K562 (cell line): ENCODE measurements around the gene CD226. TPM values are rescaled to one million over a fixed set of nuclear protein-coding genes. Genes with fewer than 3 reads are reported as not detected.

ENCODE experiments used
- ATAC-seq: fragments of 200-7000 bp; cut with Tn5 transposase; 3 replicates; pipeline ENCODE4 v1.9.1; 2020; ENCODE audit warnings: moderate library complexity
- BruUV-seq: library from RNA; stranded (reverse); fragments of 400-500 nt; replicated peaks from 2 replicates; lab custom pipeline; 2021; lab: Mats Ljungman, UMichigan
- CTCF ChIA-PET: fragments of 300-600 bp; formaldehyde crosslinking; extraction: SDS; loops from one replicate; lab custom pipeline; 2021; ENCODE audit warnings: low intra/inter-chr PET ratio; lab: Yijun Ruan, JAX
- POLR2A ChIA-PET: fragments of 300-600, 350-650 bp; sonication (Branson Sonifier 250); formaldehyde crosslinking; extraction: SDS; loops from one replicate; lab custom pipeline; 2021; ENCODE audit warnings: antibody characterized with exemption, inconsistent platforms; lab: Yijun Ruan, JAX
- DNase-seq, 4 experiments: peaks; one replicate each; pipeline versions ENCODE4 v3.0.0 to v3.0.0-alpha.2; 2011 to 2018; ENCODE audit warnings: low spot score in 3 of 4, mixed read lengths in 3 of 4; ENCODE audit errors: extremely low read depth in 1 of 4
- FAIRE-seq: peaks from 2 replicates; lab custom pipeline; 2011; peaks lifted over from hg19 to GRCh38; lab: Jason Lieb, UNC
- H2AFZ ChIP-seq: 2 replicates; pipeline ENCODE4 v1.6.0; 2011; ENCODE audit warnings: low read depth, low read length, control low read depth, inconsistent platforms
- H3K27ac ChIP-seq: fragments of 200-600 bp; 3 replicates; pipeline ENCODE4 v1.8.0; 2011; ENCODE audit warnings: low read depth, mild to moderate bottlenecking, control low read depth, inconsistent platforms, low read length, moderate library complexity, mixed read lengths; ENCODE audit errors: extremely low read depth
- H3K27me3 ChIP-seq, 2 experiments: fragments of 300-600 bp in 1 of 2; 2 replicates in 1 of 2; 3 replicates in 1 of 2; pipeline versions ENCODE4 v1.6.0 to v1.8.0; 2011; ENCODE audit warnings: inconsistent platforms in 2 of 2, low read length in 2 of 2, mild to moderate bottlenecking in 1 of 2, mixed read lengths in 1 of 2, moderate library complexity in 1 of 2; ENCODE audit not compliant: control insufficient read depth in 2 of 2, insufficient read depth in 2 of 2
- H3K36me3 ChIP-seq: fragments of 300-600 bp; 3 replicates; pipeline ENCODE4 v1.8.0; 2011; ENCODE audit warnings: mild to moderate bottlenecking, low read length, inconsistent platforms; ENCODE audit not compliant: control insufficient read depth, insufficient read depth
- H3K4me1 ChIP-seq, 2 experiments: fragments of 200-600 bp in 1 of 2; replicated peaks in 1 of 2; 2 replicates in 1 of 2; 3 replicates in 1 of 2; pipeline versions ENCODE4 v1.5.1 to v1.8.0; 2011; ENCODE audit warnings: inconsistent platforms in 2 of 2, low read length in 2 of 2, mild to moderate bottlenecking in 1 of 2, mixed read lengths in 1 of 2, moderate library complexity in 1 of 2; ENCODE audit not compliant: control insufficient read depth in 2 of 2, insufficient read depth in 2 of 2
- H3K4me2 ChIP-seq: 2 replicates; pipeline ENCODE4 v1.6.1; 2011; ENCODE audit warnings: low read length, control low read depth, inconsistent platforms, mixed read lengths; ENCODE audit not compliant: insufficient read depth
- H3K4me3 ChIP-seq: fragments of 200-600 bp; sonication (generic), shearing (Covaris generic); 2 replicates; pipeline ENCODE4 v1.5.1; 2016; ENCODE audit warnings: control low read depth, inconsistent platforms
- H3K79me2 ChIP-seq: fragments of 200-600 bp; 3 replicates; pipeline ENCODE4 v1.8.0; 2011; ENCODE audit warnings: low read length, inconsistent platforms; ENCODE audit not compliant: control insufficient read depth, insufficient read depth
- H3K9ac ChIP-seq, 2 experiments: 2 replicates each; pipeline versions ENCODE4 v1.6.0 to v1.6.1; 2011; ENCODE audit warnings: low read depth in 2 of 2, low read length in 2 of 2, control low read depth in 1 of 2, inconsistent platforms in 1 of 2, mild to moderate bottlenecking in 1 of 2, mixed read lengths in 1 of 2; ENCODE audit not compliant: insufficient read depth in 1 of 2
- H3K9me1 ChIP-seq: one replicate; pipeline ENCODE4 v1.6.0; 2011; ENCODE audit warnings: inconsistent platforms, mild to moderate bottlenecking, low read length, moderate library complexity; ENCODE audit not compliant: control insufficient read depth, insufficient read depth
- H3K9me3 ChIP-seq: replicated peaks from 2 replicates; pipeline ENCODE4 v1.5.1; 2011; ENCODE audit warnings: low read depth, low read length, inconsistent platforms; ENCODE audit not compliant: control insufficient read depth, insufficient read depth
- H4K20me1 ChIP-seq: replicated peaks from 2 replicates; pipeline ENCODE4 v1.6.1; 2011; ENCODE audit warnings: low read length, inconsistent platforms, mixed read lengths; ENCODE audit not compliant: control insufficient read depth, insufficient read depth
- CEBPG ChIP-seq, 3 experiments: fragments of 200-800 bp in 1 of 3; sonication (Bioruptor generic) in 1 of 3; sonication (generic) in 1 of 3; formaldehyde crosslinking in 1 of 3; IDR thresholded peaks in 2 of 3; conservative IDR thresholded peaks in 1 of 3; 2 replicates each; pipeline versions ENCODE4 v1.6.1 to v1.8.0; 2016 to 2022; ENCODE audit warnings: missing compliant biosample characterization in 2 of 3, missing genetic modification characterization in 2 of 3, mild to moderate bottlenecking in 1 of 3, missing genetic modification reagents in 1 of 3
- FOSL1 ChIP-seq: fragments of 200-800 bp; sonication (Bioruptor generic); conservative IDR thresholded peaks from 2 replicates; pipeline ENCODE4 v1.6.1; 2016; ENCODE audit warnings: missing genetic modification characterization, missing compliant biosample characterization
- JUND ChIP-seq, 2 experiments: IDR thresholded peaks; 2 replicates in 1 of 2; 3 replicates in 1 of 2; pipeline ENCODE4 v1.6.1; 2011; ENCODE audit warnings: borderline replicate concordance in 2 of 2, low read depth in 2 of 2, low read length in 2 of 2, improper control_type of control experiment in 1 of 2, missing biosample characterization in 1 of 2, missing genetic modification characterization in 1 of 2, missing genetic modification reagents in 1 of 2
- NFIC ChIP-seq: fragments of 450-650 bp; IDR thresholded peaks from 2 replicates; pipeline ENCODE4 v1.6.1; 2017; ENCODE audit warnings: mild to moderate bottlenecking, inconsistent platforms
- PBX2 ChIP-seq, 2 experiments: IDR thresholded peaks in 1 of 2; conservative IDR thresholded peaks in 1 of 2; 2 replicates each; pipeline ENCODE4 v1.6.1; 2016; ENCODE audit warnings: low read depth in 2 of 2, mild to moderate bottlenecking in 1 of 2, missing compliant biosample characterization in 1 of 2, missing genetic modification characterization in 1 of 2, moderate library complexity in 1 of 2
- POLR2G ChIP-seq: fragments of 200-400 bp; formaldehyde crosslinking; IDR thresholded peaks from 2 replicates; pipeline ENCODE4 v1.6.1; 2017; ENCODE audit warnings: low read depth, mild to moderate bottlenecking, antibody characterized with exemption, low read length, moderate library complexity
- PRPF4 ChIP-seq: fragments of 200-400 bp; formaldehyde crosslinking; IDR thresholded peaks from one replicate; pipeline ENCODE4 v1.6.1; 2017; ENCODE audit warnings: low read length, low read depth, mild to moderate bottlenecking; ENCODE audit not compliant: insufficient read depth, poor library complexity, severe bottlenecking
- SOX6 ChIP-seq: fragments of 450-650 bp; IDR thresholded peaks from 2 replicates; pipeline ENCODE4 v1.6.1; 2014; ENCODE audit warnings: mild to moderate bottlenecking
- STAT5A ChIP-seq: IDR thresholded peaks from 2 replicates; pipeline ENCODE4 v1.6.1; 2012; ENCODE audit warnings: low read length, inconsistent platforms, borderline replicate concordance
- ZNF175 ChIP-seq: fragments of 200-800 bp; sonication (Bioruptor generic); IDR thresholded peaks from 2 replicates; pipeline ENCODE4 v1.6.1; 2016; ENCODE audit warnings: low read depth, mild to moderate bottlenecking, missing genetic modification characterization, missing compliant biosample characterization
- WGBS: fragments of 100-300 bp; shearing (Covaris generic); methylation state at CpG from one replicate; pipeline ENCODE4 v1.1.6; 2016; ENCODE audit warnings: low coverage, mixed read lengths; ENCODE audit not compliant: insufficient coverage; ENCODE audit errors: missing lambda C conversion rate; 5-methylcytosine and 5-hydroxymethylcytosine counted together
- in situ Hi-C: fragments of 300-500 bp; cut with MboI; formaldehyde crosslinking; loops from 4 replicates; pipeline ENCODE4 v1.15.0; 2018; ENCODE audit warnings: inconsistent platforms, mixed read lengths
- intact Hi-C: fragments of 100-400 bp; cut with micrococcal nuclease; formaldehyde crosslinking; loops from 2 replicates; pipeline ENCODE4 v1.14.2; 2022
- polyA plus RNA-seq, 8 experiments: library from polyadenylated mRNA; depleted of rRNA in 4 of 8; stranded (reverse) in 5 of 8; unstranded in 3 of 8; fragments of >200 nt; fragmentation: Nextera tagmentation in 2 of 8; fragmentation: Illumina TruSeq in 1 of 8; extraction: Ambion mirVana in 2 of 8; extraction: Trizol in 1 of 8; gene quantifications; 2 replicates each; pipeline versions ENCODE4 v1.2.1 to v1.2.3, GENCODE V29; 2011 to 2014; ENCODE audit warnings: inconsistent platforms in 1 of 8, missing spikeins in 1 of 8
- total RNA-seq, 7 experiments: library from RNA; depleted of rRNA in 6 of 7; stranded (reverse); fragments of >200 nt in 6 of 7; fragmentation: Illumina TruSeq in 2 of 7; extraction: Trizol in 2 of 7; gene quantifications; 2 replicates each; pipeline versions ENCODE4 v1.2.1 to v1.2.3, GENCODE V29; 2011 to 2021; ENCODE audit warnings: low replicate concordance in 1 of 7

Gene CD226
- total and polyA plus RNA-seq, 9 of the 15 experiments (the other 6 are each of a cell fraction or from before 2014, with no cell fraction given): 0.32 to 1.7 (median 0.80) TPM

GRCh38 chr18:69840445-69840844 is 107.2 kb downstream of the CD226 start:
- no peak for ATAC-seq
- TF ChIP-seq JUND (IDR thresholded peaks at IDR 0.05; ENCODE audit: borderline replicate concordance, low read depth, low read length) (peak; percentile 51; the same call in 1 of the 2 replicates), JUND (tag; IDR thresholded peaks at IDR 0.05; ENCODE audit: borderline replicate concordance, low read depth, low read length) (peak; percentile 17; the same call in 1 of the 3 replicates), STAT5A (no peak), FOSL1 (tag) (peak; percentile 62), NFIC (no peak), SOX6 (no peak)
- TF ChIP-seq, all 486 proteins: peak for 2
- no peak for DNase-seq
- Histone ChIP-seq H3K36me3 (no peaks in the 10 kb centered on the region), H3K9me1 (no peaks in the 10 kb centered on the region), H3K4me3 (no peak overlapping the region), H3K27ac (no peak overlapping the region), H4K20me1 (no peaks in the 10 kb centered on the region), H3K9ac (no peak overlapping the region), H3K79me2 (no peaks in the 10 kb centered on the region), H3K27me3 (no peaks in the 10 kb centered on the region), H3K4me2 (peak overlapping the region; percentile 37; the same call in 1 of the 2 replicates), H3K4me1 (peaks cover 0 to 4% of the 10 kb centered on the region in 2 experiments; a peak in 2 of 5 replicates), H2AFZ (no peak overlapping the region), H3K9me3 (no peaks in the 10 kb centered on the region)
- POLR2A ChIA-PET: interaction anchor here (1.2 kb wide), 1 partner anchor 9 kb away, joined by 3 read pairs; no protein-coding TSS in a partner anchor
- WGBS: 3% methylated on average over 7 of the region's 7 CpGs
- no peak for FAIRE-seq
- in situ Hi-C loops (no loop called here), intact Hi-C loops (no loop called here)
- no TSS peak for BruUV-seq
- CTCF ChIA-PET: no interaction called here

GRCh38 chr18:69840001-69840400 is 107.7 kb downstream of the CD226 start:
- peak in 1 of 4 experiments; percentile 2 for DNase-seq
- in situ Hi-C loops (no loop called here), intact Hi-C loops (no loop called here)
- Histone ChIP-seq H3K4me3 (no peak overlapping the region), H3K9me1 (no peaks in the 10 kb centered on the region), H3K9ac (no peak overlapping the region), H4K20me1 (no peaks in the 10 kb centered on the region), H3K27me3 (no peaks in the 10 kb centered on the region), H3K79me2 (no peaks in the 10 kb centered on the region), H2AFZ (no peak overlapping the region), H3K36me3 (no peaks in the 10 kb centered on the region), H3K9me3 (no peaks in the 10 kb centered on the region), H3K4me1 (peaks cover 0 to 4% of the 10 kb centered on the region in 2 experiments; a peak in 2 of 5 replicates), H3K27ac (no peak overlapping the region), H3K4me2 (peak overlapping the region; percentile 37; the same call in 1 of the 2 replicates)
- ATAC-seq: no peak
- no peak for FAIRE-seq
- no TSS peak for BruUV-seq
- WGBS: 2% methylated on average over 7 of the region's 11 CpGs
- ChIA-PET CTCF (no interaction called here), POLR2A (interaction anchor here (1.2 kb wide), 1 partner anchor 9 kb away, joined by 3 read pairs; no protein-coding TSS in a partner anchor)
- TF ChIP-seq ZNF175 (CRISPR knock-in tag): no peak
- TF ChIP-seq PBX2 (CRISPR knock-in tag; IDR thresholded peaks at IDR 0.05; ENCODE audit: low read depth): no peak
- no peak for TF ChIP-seq PBX2 (tag; conservative IDR thresholded peaks at IDR 0.05; ENCODE audit: low read depth)
- no peak for TF ChIP-seq CEBPG (CRISPR knock-in tag; IDR thresholded peaks at IDR 0.05)
- no peak for TF ChIP-seq CEBPG (tag; conservative IDR thresholded peaks at IDR 0.05 in 1 of 2, IDR thresholded peaks at IDR 0.05 in 1 of 2)
- no peak for TF ChIP-seq POLR2G
- no peak for TF ChIP-seq PRPF4
